KG1 (cell line): Measurements from ENCODE around the gene PIGV.
"Not testable (repeated sequence)": the region's sequence is repeated elsewhere in the genome, so short reads cannot be mapped to it uniquely, and the experiment has no call there.

Experiments used
- DNase-seq: peaks from one replicate; lab custom pipeline; 2025; lab: John Stamatoyannopoulos, UW

PIGV gene

GRCh38 chr1:26794391-26794790 is 6.6 kb downstream of the PIGV start:
- DNase-seq = no peak

GRCh38 chr1:26797627-26798026 is 9.9 kb downstream of the PIGV start:
- no peak for DNase-seq

GRCh38 chr1:26799479-26800142 is 11.9 kb downstream of the PIGV start:
- DNase-seq = no peak

GRCh38 chr1:26803932-26804331 is 16.2 kb downstream of the PIGV start:
- DNase-seq = not testable (repeated sequence)

- DNase-seq = peak; percentile 27
Measured at GRCh38 chr1:26810105-26810504, 22.4 kb downstream of the PIGV start.

- DNase-seq = no peak
Measured at GRCh38 chr1:26811057-26811456, 23.3 kb downstream of the PIGV start.

GRCh38 chr1:26811708-26812107 is 24.0 kb downstream of the PIGV start:
- DNase-seq = no peak

- DNase-seq = no peak
Measured at GRCh38 chr1:26814377-26814776, 26.6 kb downstream of the PIGV start.

- DNase-seq = no peak
Measured at GRCh38 chr1:26814893-26815292, 27.1 kb downstream of the PIGV start.

- DNase-seq = peak; percentile 38
Measured at GRCh38 chr1:26820784-26821269, 33.1 kb downstream of the PIGV start.

GRCh38 chr1:26822737-26823395 is 35.1 kb downstream of the PIGV start:
- no peak for DNase-seq

- no peak for DNase-seq
Measured at GRCh38 chr1:26824731-26825130, 37.0 kb downstream of the PIGV start.

- peak; percentile 25 for DNase-seq
Measured at GRCh38 chr1:26826261-26827105, 38.7 kb downstream of the PIGV start, which contains the start of gene ZDHHC18. ZDHHC18 (plus strand) TSS chr1:26826688; CDS start chr1:26826805, 117 bp downstream.

GRCh38 chr1:26827106-26827604 is 39.4 kb downstream of the PIGV start:
- no peak for DNase-seq

GRCh38 chr1:26827663-26828062 is 39.9 kb downstream of the PIGV start:
- DNase-seq = no peak

GRCh38 chr1:26828411-26828991 is 40.8 kb downstream of the PIGV start:
- no peak for DNase-seq

GRCh38 chr1:26829184-26829911 is 41.6 kb downstream of the PIGV start:
- DNase-seq = no peak

- DNase-seq = no peak
Measured at GRCh38 chr1:26831059-26831458, 43.3 kb downstream of the PIGV start.

- DNase-seq = no peak
Measured at GRCh38 chr1:26831546-26832248, 43.9 kb downstream of the PIGV start.

- DNase-seq = no peak
Measured at GRCh38 chr1:26832249-26832960, 44.7 kb downstream of the PIGV start.
